Measurements from ENCODE around the gene ODAD4.

- TF ChIP-seq CTCF (IDR thresholded peaks at IDR 0.05; ENCODE audit: insufficient read depth, low read length) (no peak), POLR2AphosphoS5 (IDR thresholded peaks at IDR 0.05; ENCODE audit: low read depth) (no peak), GABPA (IDR thresholded peaks at IDR 0.05; ENCODE audit: low read depth) (no peak), SPI1 (IDR thresholded peaks at IDR 0.05; ENCODE audit: borderline replicate concordance, low read depth) (no peak)
- TF ChIP-seq, protein P1, sequence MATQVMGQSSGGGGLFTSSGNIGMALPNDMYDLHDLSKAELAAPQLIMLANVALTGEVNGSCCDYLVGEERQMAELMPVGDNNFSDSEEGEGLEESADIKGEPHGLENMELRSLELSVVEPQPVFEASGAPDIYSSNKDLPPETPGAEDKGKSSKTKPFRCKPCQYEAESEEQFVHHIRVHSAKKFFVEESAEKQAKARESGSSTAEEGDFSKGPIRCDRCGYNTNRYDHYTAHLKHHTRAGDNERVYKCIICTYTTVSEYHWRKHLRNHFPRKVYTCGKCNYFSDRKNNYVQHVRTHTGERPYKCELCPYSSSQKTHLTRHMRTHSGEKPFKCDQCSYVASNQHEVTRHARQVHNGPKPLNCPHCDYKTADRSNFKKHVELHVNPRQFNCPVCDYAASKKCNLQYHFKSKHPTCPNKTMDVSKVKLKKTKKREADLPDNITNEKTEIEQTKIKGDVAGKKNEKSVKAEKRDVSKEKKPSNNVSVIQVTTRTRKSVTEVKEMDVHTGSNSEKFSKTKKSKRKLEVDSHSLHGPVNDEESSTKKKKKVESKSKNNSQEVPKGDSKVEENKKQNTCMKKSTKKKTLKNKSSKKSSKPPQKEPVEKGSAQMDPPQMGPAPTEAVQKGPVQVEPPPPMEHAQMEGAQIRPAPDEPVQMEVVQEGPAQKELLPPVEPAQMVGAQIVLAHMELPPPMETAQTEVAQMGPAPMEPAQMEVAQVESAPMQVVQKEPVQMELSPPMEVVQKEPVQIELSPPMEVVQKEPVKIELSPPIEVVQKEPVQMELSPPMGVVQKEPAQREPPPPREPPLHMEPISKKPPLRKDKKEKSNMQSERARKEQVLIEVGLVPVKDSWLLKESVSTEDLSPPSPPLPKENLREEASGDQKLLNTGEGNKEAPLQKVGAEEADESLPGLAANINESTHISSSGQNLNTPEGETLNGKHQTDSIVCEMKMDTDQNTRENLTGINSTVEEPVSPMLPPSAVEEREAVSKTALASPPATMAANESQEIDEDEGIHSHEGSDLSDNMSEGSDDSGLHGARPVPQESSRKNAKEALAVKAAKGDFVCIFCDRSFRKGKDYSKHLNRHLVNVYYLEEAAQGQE (IDR thresholded peaks at IDR 0.05; ENCODE audit: insufficient replicate concordance, low read depth): no peak
Observed at GRCh38 chr17:41891135-41892020, 39.0 kb upstream of the ODAD4 start.

All from HL-60 (cell line).